ENCODE data around the gene LAMTOR5.
"Not testable (repeated sequence)": the region's sequence is repeated elsewhere in the genome, so short reads cannot be mapped to it uniquely, and the experiment has no call there.

LAMTOR5 gene

DNA sequence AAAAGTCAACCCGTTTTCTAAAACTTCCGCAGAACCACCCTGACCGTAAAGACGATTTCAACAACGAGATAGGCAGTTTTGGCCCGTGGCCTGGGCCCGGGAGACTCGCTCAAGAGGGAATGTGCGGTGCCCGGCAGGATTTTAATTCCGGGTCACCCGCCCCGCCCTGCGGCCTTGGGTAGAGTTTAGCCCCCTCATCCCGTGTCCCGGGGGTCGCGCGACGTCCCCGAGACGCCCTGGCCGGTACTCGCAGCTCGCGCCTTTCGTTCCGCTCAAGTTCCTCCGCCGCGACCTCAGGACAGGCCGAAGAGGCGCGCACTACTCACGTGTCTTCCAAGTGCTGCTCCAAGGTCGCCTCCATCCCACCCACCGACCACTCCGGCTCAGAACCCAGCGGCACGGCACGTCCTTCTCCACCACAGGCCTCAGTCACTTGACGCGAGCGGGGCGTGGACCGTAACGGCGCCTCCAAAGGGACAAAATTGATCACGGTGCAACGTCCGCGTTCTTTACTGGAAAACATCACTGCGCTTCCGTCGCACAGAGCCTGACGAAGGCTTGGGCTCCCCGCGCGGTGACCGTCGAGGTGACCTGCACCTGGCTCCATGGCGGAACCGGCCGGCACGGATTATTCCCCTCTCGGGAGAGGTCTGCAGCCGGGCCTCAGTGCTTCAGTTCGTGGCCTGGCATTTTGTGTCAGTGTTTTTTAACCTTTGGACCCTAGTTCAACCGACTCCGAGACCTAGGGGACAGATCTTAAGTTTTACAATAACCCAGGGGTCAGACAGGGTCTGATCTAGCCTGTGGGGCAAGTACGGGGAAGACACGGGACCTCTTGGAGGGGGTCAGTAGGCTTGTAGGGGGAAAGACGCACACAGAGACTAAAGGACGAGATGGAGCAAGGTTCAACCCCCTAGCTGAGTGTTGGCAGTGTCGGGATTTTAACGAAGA is at the start of gene LAMTOR5:
TSS of gene LAMTOR5 (minus strand) at position 435 of the 951 bp plus-strand sequence. CDS start at position 361, 74 bp downstream.
- DNase-seq = peak; percentile 89

DNA sequence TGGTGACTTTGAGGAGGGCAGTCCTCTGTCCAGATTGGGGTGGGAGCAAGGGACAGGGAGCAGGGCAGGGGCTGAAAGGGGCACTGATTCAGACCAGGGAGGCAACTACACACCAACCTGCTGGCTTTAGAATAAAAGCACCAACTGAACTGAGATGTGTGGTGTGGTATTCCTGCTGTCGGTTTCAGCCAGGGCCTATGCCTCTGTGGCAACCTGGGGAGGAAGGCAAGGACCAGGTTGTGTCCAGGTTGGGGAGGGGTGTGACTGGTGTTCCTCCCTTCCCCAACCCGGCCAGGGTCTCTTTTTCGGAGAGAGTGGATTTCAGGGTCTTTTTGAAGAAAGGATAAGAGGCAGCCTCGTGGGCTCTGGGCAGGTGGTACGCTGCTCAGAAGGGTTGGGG is 49.7 kb upstream of the LAMTOR5 start:
- no peak for DNase-seq

DNA sequence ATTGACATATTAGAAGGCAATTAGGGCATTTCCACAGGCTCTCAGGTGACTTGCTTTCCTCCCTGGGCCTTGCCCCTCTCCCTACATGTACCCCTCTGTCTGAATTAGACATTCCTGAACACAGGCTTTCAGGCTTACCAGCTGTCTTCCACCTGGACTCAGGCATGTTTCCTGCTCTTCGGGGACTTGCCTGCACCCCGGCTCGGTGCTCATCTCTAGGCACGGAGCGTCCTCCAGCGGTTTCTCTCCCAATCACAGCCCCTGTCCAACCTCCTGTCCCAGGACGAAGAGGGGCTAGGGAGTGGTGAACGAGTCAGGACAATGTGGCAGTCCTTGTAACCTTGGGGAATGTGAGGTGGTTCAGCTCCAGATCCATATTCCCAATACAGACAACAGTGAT is 47.7 kb upstream of the LAMTOR5 start:
- DNase-seq = no peak

DNA sequence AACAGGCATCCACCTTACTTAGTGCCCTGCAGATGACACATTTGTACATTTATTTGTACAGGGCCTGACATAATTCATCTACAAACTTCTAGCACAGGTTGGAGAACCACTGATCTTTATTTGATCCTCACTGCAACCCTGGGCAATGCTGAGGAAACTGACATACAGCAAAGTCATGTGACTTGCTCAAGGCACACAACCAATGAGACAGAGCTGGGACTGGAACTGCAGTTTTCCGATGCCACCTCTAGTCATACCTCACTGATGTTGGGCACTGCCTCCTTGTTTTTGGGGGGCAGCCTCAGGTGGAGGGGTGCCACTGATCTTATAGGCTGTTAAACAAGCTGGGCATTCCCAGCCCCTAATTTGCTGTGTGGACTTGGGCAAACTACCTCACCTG is 46.8 kb upstream of the LAMTOR5 start:
- DNase-seq = no peak

DNA sequence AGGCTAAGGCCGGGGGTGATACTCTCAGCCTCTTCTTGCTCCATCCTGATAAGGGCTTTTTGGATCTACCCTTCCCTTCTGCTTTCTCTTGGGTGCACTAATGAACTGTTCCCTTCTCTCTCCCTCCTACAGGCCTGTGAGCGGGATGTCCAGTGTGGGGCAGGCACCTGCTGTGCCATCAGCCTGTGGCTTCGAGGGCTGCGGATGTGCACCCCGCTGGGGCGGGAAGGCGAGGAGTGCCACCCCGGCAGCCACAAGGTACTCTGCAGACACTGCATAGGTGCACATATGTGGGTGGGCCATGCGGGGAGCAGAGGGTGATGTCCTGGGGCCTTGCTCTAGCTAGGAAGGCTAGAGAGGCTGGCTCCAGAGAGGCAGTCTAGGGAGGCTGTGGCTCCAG is 46.3 kb upstream of the LAMTOR5 start:
- no peak for DNase-seq

DNA sequence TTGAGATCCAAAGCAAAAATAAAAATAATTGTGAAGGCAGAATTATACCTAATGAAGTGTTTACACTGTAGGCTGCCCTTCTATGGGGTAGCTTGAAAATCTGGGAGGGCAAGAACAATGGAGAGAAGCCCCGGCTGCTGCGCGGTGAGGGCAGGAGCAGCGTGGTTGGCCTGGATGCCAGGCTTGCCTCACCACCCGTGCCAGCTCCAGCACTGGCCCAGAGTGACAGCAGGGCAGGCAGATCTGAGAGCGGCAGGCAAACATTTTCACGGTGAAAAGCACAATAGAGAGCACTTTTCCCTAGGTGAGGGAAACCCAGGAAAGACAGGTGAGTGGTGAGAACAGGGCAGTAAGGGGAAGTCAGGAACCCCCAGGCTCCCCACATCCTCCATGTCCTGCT is 44.8 kb upstream of the LAMTOR5 start:
- no peak for DNase-seq

DNA sequence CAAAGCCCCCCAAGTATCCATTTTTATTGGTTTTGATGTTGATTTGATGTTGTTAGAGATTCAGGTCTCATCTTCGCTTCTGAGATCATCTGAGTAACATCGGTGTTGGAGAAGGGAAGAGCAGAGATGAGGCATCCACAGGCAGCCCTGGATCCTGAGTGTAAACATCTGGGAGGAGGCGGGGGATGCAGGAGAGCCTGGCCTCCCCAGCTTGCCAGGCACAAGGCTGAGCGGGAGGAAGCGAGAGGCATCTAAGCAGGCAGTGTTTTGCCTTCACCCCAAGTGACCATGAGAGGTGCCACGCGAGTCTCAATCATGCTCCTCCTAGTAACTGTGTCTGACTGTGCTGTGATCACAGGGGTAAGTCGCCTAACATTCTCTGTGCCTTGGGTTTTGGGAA is 43.4 kb upstream of the LAMTOR5 start, which contains the start of gene PROK1:
TSS of gene PROK1 (plus strand) at position 221 of the 400 bp plus-strand sequence. CDS start at position 289, 68 bp downstream.
- no peak for DNase-seq

DNA sequence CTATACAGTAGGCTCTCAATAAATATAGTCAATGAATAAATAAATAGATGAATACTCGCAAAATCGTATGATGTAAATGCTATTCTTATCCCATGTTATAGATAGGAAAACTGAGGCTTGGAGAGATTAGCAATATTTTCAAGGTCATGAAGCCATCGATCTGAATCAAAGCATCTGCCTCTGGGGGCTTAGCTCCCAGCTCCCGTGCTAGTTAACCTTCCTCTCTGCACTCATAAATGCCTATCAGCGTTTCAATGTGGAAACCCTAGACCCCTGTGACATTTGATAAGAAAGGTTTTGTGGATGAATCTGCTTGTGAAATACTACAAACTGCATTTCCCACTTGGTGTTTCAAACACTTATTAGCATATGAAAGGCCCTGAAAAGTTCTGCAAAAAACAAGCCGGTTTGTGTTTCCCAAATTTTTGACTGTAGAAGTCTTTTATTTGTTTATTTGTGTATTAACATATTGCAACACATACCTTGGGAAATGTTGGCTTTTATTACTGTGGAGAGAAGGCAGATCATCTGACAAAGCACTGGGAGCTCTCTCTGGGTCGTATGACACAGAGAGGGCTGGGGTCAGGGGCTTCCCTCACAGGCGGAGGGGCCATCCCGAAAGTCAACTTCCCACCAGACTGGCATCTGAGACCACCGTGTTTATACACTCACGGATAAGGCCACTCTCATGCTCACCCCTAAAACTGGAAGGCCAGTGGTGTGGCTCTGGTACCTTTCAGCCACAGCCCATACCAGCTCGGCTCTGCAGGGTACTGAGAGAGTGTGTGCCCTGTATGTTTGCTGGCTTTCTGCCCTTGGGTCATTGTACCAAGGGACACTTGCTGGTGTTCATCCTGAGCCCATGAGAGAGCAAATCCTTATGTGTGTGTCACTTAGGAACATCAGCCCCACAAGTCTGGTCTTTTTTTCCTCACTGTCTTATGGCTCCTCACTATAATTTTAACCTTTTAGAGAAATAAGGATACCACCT is 42.5 kb upstream of the LAMTOR5 start:
- DNase-seq = no peak

DNA sequence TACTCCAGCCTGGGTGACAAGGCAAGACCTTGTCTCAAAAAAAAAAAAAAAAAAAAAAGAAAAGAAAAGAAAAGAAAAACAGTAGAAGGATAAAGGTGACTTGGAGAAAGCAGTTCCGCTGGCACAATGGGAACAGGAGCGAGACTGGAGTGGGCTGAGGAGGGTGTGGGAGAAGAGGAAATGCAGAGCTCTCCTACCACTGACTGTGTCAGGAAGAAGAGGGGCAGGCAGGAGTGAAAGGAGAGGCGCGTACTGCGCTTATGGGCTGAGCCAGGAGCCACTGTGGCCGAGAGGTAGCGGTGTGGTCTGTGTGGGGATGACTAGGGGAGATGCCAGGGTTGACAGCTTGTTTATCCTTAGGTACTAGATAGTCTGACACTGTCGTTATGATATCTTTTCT is 37.1 kb upstream of the LAMTOR5 start:
- DNase-seq = no peak

DNA sequence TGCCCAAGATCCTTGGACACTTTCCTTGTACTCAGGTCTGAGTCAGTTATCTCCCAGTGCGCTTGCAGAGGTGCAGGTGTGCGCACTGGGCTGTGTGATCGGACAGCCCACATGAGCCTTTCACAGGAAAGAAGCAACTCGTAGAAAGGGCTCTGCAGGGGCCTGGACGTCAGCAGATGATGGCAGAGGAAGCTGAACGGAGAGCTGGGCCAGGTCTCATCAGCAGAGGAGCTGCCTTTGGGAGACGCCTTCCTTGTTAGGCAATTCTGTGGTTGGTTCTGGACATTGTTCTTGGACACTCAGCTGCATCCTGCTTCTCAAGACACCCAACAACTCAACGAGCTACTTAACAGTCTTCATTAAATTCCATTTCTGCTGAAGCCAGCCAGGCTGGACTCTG is 36.0 kb upstream of the LAMTOR5 start:
- DNase-seq = no peak

DNA sequence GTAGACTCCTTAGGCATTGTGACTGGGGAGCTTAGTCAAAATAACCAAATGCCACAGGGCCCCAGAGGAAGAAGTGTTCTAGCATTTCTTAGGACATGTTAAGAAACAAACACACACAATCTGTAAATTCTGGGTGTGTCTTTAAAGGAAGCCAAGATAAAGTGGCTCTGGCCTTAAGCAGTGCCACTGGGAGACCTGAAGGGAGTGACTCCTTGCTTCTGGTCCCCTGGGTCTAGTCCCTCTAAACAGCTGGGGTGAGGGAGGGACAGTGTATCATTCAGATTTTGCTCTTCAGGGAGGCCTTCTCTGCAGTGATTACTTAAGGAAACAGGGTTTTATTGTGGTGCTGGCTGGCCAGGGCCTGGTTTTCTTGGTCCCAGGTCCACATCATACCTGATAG is 34.4 kb upstream of the LAMTOR5 start:
- no peak for DNase-seq

DNA sequence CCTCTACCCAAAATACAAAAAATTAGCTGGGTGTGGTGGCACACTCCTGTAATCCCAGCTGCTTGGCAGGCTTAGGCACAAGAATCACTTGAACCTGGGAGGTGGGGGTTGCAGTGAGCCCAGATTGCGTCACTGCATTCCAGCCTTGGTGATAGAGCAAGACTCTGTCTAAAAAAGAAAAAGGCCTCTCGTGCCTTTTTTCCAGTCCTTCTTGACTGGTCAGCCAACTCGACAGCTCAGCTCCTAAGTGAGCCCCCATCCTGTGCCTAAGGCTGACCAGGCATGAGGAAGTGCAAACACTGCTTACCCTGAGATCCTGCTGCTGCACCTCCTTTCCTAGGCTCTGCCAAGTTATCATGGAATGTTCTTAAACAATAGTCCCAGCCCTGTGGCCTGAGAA is 33.4 kb upstream of the LAMTOR5 start:
- DNase-seq = no peak

DNA sequence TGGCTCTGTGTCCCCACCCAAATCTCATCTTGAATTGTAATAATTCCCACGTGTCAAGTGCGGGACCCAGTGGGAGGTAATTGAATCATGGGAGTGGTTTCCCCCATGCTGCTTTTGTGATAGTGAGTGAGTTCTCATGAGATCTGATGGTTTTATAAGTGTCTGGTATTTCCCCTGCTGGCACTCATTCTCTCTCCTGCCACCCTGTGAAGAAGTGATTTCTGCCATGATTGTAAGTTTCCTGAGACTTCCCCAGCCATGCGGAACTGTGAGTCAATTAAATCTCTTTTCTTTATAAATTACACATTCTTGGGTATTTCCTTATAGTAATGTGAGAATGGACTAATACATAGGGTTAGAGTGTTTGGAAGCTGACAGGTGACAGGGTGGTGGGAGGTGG is 32.4 kb upstream of the LAMTOR5 start:
- not testable (repeated sequence) for DNase-seq

DNA sequence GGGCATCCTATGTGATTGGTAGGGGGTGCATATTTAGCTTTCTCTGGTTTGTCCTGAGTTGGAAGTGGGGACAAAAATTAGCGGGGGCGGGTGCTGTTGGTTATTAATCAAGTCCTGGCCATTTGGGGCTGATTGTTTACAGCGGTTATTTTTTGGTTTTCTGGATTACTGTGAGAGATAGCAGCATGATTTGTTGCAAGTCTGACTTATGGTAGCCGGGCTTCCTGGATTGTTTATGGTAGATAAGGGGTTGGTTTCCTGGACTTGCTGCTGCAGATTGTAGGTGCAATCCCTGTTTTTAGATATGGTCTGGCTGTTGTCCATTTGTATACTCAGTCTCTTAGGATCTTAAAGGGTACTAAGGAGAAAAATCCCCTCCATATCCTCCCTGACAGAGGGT is 31.4 kb upstream of the LAMTOR5 start:
- DNase-seq = no peak

DNA sequence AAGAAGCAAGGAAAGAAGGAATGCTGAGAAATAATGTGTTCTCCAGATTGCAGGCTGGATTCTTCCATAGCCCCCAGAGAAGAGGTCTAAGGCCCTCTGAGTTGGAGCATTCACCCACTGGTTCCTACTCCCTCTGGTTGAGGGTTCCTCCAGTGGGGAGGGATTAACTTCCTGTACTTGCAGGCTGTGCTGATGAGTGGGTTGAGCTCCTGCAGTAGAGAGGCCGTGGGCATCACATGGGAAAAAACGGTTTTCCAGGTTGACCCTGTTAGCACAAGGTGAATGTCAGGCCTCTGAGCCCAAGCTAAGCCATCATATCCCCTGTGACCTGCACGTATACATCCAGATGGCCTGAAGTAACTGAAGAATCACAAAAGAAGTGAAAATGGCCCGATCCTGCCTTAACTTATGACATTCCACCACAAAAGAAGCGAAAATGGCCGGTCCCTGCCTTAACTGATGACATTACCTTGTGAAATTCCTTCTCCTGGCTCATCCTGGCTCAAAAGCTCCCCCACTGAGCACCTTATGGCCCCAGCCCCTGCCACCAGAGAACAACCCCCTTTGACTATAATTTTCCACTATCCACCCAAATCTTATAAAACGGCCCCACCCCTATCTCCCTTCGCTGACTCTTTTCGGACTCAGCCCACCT is 30.3 kb upstream of the LAMTOR5 start:
- DNase-seq = not testable (repeated sequence)

DNA sequence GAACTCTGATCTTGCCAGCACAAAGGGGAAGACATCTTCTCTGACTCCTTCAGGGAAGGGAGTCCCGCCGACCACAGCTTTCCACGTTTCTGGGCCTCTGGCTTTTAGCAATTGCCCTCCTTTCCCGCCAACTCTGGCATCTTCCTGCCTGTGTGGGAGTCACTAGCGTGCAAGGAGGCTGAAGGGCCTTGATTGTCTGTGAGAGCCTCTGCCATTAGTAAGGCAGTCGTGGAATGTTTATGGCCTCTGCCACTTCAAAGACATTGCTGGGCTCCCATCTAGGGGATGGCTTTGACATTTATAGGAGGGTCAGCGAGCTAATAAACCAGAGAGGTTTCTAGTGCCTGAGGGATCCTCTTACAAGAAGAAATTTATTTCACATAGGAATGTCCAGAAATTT is 29.1 kb upstream of the LAMTOR5 start:
- DNase-seq = no peak

DNA sequence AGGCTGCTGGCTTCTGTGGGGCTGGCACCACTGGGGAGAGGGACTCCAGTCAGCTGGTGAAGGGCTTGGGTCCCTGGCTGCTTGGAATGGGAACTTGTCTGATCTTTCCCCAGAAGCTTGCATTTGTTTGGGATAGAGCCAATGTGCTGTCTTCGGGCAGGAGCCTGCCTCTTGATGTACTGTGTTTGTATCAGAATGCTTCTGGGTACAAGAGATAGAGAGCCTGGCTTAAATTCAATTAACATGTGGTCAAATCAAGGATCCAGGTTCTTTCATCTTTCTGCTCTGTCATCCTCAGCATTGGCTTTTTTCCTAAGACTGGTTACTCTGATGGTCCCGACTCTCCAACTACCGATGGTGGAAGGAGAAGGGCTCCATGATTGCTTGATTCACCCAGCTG is 27.5 kb upstream of the LAMTOR5 start:
- no peak for DNase-seq

DNA sequence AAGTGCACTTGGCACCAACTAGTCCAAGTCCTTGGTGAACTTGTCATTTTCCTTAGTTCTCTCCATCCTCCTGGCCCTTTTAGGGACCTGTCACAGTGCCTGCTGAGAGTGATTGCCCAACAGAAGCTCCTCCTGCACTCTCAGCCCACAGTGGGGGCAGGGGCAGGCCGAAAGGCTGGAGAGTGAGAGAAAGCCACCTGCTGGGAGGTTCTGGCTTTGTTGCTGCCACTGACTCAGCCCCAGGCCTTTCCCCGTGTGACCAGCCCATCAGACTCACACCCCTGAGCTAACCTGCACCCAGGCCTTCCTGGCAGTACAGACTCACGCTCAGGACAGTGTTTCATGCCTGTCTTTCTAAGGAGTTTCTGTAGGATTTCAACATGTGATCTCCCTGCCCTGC is 26.3 kb upstream of the LAMTOR5 start:
- no peak for DNase-seq

DNA sequence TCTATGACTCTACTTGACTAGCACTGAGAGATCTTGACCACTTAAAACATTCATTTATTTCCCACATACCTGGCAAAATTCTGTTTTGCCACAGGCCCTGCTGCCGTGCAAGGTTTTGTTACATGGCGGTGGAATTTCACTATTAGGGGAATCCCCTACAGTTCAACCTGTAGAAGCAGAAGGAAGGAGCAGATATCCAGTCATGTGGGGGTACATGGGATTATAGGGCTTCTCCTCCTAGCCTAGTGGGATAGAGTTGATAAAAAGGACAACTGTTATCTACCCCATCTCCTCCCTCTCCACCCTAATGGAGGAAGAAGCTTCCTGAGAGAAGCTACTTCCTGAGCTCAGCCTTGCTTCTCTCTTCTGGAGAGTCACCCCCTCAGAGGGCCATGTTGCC is 25.7 kb upstream of the LAMTOR5 start:
- no peak for DNase-seq

DNA sequence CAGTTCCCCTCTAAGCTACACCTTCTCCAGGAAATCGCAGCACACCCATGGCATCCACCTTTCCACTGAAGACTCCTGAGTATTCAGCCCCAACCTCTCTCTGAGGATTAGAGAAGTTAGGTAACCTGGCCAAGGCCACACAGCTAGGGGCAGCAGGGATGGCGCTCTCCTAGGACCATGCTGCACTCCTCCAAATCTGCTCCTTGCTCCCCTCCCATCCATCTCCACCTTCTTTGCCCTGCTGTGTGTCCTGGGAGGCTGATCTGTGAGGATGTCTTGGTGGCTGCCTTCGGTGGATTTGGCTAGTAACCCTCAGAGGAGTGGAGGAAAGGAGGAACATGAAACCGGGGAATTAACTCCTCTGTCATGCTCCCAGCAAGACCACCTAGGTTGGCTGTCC is 23.4 kb upstream of the LAMTOR5 start:
- no peak for DNase-seq

DNA sequence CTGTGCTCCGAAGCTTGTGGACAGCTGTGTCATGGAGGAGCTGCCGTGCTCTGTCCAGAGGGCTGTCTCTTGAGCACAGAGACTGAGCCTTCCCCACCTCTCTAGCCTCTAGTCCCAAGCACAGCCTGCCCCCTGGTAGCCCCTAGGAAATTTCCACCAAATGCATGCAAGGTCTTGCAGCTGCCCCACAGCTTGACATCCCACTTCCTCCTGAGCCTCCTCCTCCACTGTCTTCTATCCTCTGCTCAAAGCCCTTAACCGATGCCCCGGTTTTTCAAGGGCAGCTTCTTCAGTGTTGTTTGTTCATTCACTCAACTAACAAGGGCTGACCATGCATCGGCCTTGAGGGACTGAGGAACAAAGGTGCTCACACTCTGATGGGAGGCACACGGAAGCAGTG is 22.9 kb upstream of the LAMTOR5 start:
- DNase-seq = no peak

DNA sequence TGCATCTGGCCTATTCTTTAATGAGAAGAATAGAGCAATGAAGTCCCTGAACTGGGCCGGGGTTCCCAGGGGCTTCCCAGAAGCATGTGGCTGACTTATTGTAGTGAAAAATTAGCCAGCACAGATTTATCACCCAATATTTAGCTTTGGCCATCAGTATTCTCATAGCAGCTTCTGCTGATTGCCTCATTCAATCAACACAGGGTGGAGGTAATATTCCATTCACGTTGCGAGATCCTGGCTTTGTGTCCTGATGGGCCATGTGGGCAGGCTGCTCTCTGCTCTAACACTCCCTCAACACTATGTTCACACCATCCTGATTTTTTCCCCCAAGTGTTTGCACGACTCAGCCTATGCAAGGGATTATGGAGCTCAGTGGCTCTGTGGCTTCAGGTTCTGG is 21.5 kb upstream of the LAMTOR5 start:
- DNase-seq = no peak

DNA sequence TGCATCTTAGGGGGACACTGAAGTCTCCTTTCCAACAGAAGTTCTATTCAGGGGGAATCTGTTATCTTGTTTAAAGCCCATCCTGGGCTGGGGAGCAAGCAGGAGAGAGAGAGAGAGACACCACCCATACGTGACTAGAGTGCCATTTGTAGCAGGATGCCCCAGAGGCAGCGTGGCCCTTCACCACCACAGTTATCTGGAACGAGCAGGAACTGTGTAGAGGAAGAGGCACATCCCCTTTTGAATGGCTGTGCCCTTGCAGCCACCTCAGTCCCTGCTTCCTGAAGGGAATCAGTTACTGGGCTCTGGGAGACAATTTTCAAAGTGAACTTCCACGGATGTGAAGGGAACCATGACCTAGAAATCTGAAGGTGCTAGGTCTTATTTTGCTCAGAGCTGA is 19.4 kb upstream of the LAMTOR5 start:
- DNase-seq = no peak
